OCI-LY1 (cell line): Measurements from ENCODE around the gene ASTL.

ENCODE experiments used
- CTCF ChIP-seq: fragments of 200-600 bp; sonication (generic), shearing (Covaris generic); IDR thresholded peaks from 2 replicates; pipeline ENCODE4 v1.5.1; 2017; ENCODE audit warnings: mild to moderate bottlenecking, antibody characterized with exemption, low read length, moderate library complexity, mixed read lengths
- EZH2 ChIP-seq: fragments of 200-600 bp; sonication (generic), shearing (Covaris generic); IDR thresholded peaks from 2 replicates; pipeline ENCODE4 v1.8.0; 2017; ENCODE audit warnings: borderline replicate concordance, mixed run types, mild to moderate bottlenecking, antibody characterized with exemption, low read length, moderate library complexity, mixed read lengths

GRCh38 chr2:96152304-96153161 lies 14.2 kb upstream of the ASTL start:
- TF ChIP-seq CTCF: no peak
- TF ChIP-seq EZH2: no peak
